H1 (cell line): ENCODE data around the gene DPP10. TPM values are rescaled to one million over a fixed set of nuclear protein-coding genes. Genes with fewer than 3 reads are reported as not detected.

Experiments
- CTCF ChIA-PET: fragments of 300-600 bp; sonication (Branson Sonifier 250); formaldehyde crosslinking; loops from one replicate; lab custom pipeline; 2021; ENCODE audit not compliant: partially characterized antibody; lab: Charles Lee
- POLR2A ChIA-PET: fragments of 300-600 bp; sonication (Branson Sonifier 250); formaldehyde crosslinking; loops from one replicate; lab custom pipeline; 2021; ENCODE audit warnings: inconsistent platforms; ENCODE audit not compliant: partially characterized antibody; lab: Charles Lee
- DNase-seq, 2 experiments: peaks; one replicate each; pipeline versions ENCODE4 v3.0.0 to v3.0.0-alpha.2; 2010 to 2022; ENCODE audit warnings: low spot score in 2 of 2, low read depth in 1 of 2, mixed read lengths in 1 of 2
- FAIRE-seq: peaks from 2 replicates; lab custom pipeline; 2011; peaks lifted over from hg19 to GRCh38; lab: Jason Lieb, UNC
- H2AFZ ChIP-seq: 2 replicates; pipeline ENCODE4 v1.8.1; 2012; ENCODE audit warnings: low read length, inconsistent platforms
- H2AK5ac ChIP-seq: 2 replicates; pipeline ENCODE4 v1.6.1; 2013; ENCODE audit warnings: low read depth, low read length
- H2BK120ac ChIP-seq: replicated peaks from 2 replicates; pipeline ENCODE3; 2013; ENCODE audit warnings: low read depth, low read length, inconsistent platforms
- H2BK12ac ChIP-seq: 2 replicates; pipeline ENCODE4 v1.6.1; 2013; ENCODE audit warnings: low read depth, low read length
- H2BK15ac ChIP-seq: 2 replicates; pipeline ENCODE4 v1.6.1; 2013; ENCODE audit warnings: low read length
- H2BK20ac ChIP-seq: 2 replicates; pipeline ENCODE4 v1.6.1; 2013; ENCODE audit warnings: low read length
- H2BK5ac ChIP-seq: 2 replicates; pipeline ENCODE4 v1.6.1; 2013; ENCODE audit warnings: low read depth, low read length
- H3K14ac ChIP-seq: 2 replicates; pipeline ENCODE4 v1.6.1; 2013; ENCODE audit warnings: inconsistent platforms; ENCODE audit not compliant: insufficient read length
- H3K18ac ChIP-seq: 2 replicates; pipeline ENCODE4 v1.6.1; 2013; ENCODE audit warnings: low read length; ENCODE audit errors: extremely low read depth
- H3K23ac ChIP-seq: 2 replicates; pipeline ENCODE4 v1.6.1; 2013; ENCODE audit warnings: inconsistent platforms; ENCODE audit not compliant: insufficient read length
- H3K23me2 ChIP-seq: 2 replicates; pipeline ENCODE4 v1.6.1; 2013; ENCODE audit warnings: low read depth, low read length
- H3K27ac ChIP-seq: 2 replicates; pipeline ENCODE4 v1.6.1; 2011; ENCODE audit warnings: low read depth, low read length, inconsistent platforms
- H3K27me3 ChIP-seq, 4 experiments: replicated peaks in 1 of 4; 1 replicate in 1 of 4; 2 replicates in 3 of 4; pipeline versions ENCODE4 v1.6.1 to v1.8.1; 2011 to 2013; ENCODE audit warnings: low read length in 3 of 4, mild to moderate bottlenecking in 3 of 4, inconsistent platforms in 2 of 4, mixed read lengths in 2 of 4, moderate library complexity in 1 of 4; ENCODE audit not compliant: control insufficient read depth in 3 of 4, insufficient read depth in 3 of 4; ENCODE audit errors: extremely low read depth in 1 of 4
- H3K36me3 ChIP-seq, 4 experiments: 2 replicates each; pipeline versions ENCODE4 v1.6.1 to v1.8.1; 2011 to 2013; ENCODE audit warnings: mild to moderate bottlenecking in 4 of 4, low read length in 3 of 4, moderate library complexity in 2 of 4, control low read depth in 1 of 4, inconsistent platforms in 1 of 4; ENCODE audit not compliant: insufficient read depth in 4 of 4, control insufficient read depth in 2 of 4
- H3K4ac ChIP-seq: replicated peaks from 2 replicates; pipeline ENCODE3; 2013; ENCODE audit warnings: low read length, low read depth, mixed read lengths, inconsistent platforms; ENCODE audit not compliant: insufficient read length
- H3K4me1 ChIP-seq, 4 experiments: replicated peaks in 1 of 4; 1 replicate in 1 of 4; 2 replicates in 3 of 4; pipeline versions ENCODE4 v1.6.1 to v1.8.1; 2011 to 2013; ENCODE audit warnings: low read length in 3 of 4, inconsistent platforms in 2 of 4, mixed read lengths in 1 of 4; ENCODE audit not compliant: insufficient read depth in 4 of 4, control insufficient read depth in 3 of 4
- H3K4me2 ChIP-seq, 2 experiments: 2 replicates each; pipeline versions ENCODE4 v1.6.1 to v1.8.1; 2011 to 2013; ENCODE audit warnings: low read depth in 2 of 2, low read length in 2 of 2, control low read depth in 1 of 2, inconsistent platforms in 1 of 2, mild to moderate bottlenecking in 1 of 2; ENCODE audit not compliant: insufficient read depth in 1 of 2
- H3K4me3 ChIP-seq, 4 experiments: fragments of 200-600, 300-600 bp in 1 of 4; sonication (generic), shearing (Covaris generic), sonication (Bioruptor Twin) in 1 of 4; 2 replicates each; pipeline versions ENCODE4 v1.5.1 to v1.8.1; 2011 to 2016; ENCODE audit warnings: low read length in 4 of 4, low read depth in 3 of 4, control low read depth in 2 of 4, inconsistent platforms in 2 of 4, mild to moderate bottlenecking in 2 of 4, mixed read lengths in 1 of 4, moderate library complexity in 1 of 4; ENCODE audit not compliant: insufficient read depth in 2 of 4; ENCODE audit errors: extremely low read depth in 1 of 4
- H3K56ac ChIP-seq: replicated peaks from 2 replicates; pipeline ENCODE3; 2013; ENCODE audit warnings: low read depth, mild to moderate bottlenecking, mixed read lengths, low read length, inconsistent platforms; ENCODE audit not compliant: insufficient read length
- H3K79me1 ChIP-seq: 2 replicates; pipeline ENCODE4 v1.6.1; 2013; ENCODE audit warnings: low read depth, low read length, control low read depth
- H3K79me2 ChIP-seq, 2 experiments: 2 replicates each; pipeline versions ENCODE4 v1.6.1 to v1.8.1; 2012 to 2013; ENCODE audit warnings: low read length in 2 of 2, mild to moderate bottlenecking in 2 of 2, inconsistent platforms in 1 of 2; ENCODE audit not compliant: insufficient read depth in 2 of 2, control insufficient read depth in 1 of 2
- H3K9ac ChIP-seq, 4 experiments: replicated peaks in 1 of 4; 1 replicate in 1 of 4; 2 replicates in 3 of 4; pipeline versions ENCODE4 v1.6.1 to v1.8.1; 2011 to 2013; ENCODE audit warnings: low read depth in 3 of 4, low read length in 3 of 4, control low read depth in 2 of 4, mild to moderate bottlenecking in 2 of 4, moderate library complexity in 2 of 4, inconsistent platforms in 1 of 4; ENCODE audit errors: extremely low read depth in 1 of 4
- H3K9me3 ChIP-seq, 2 experiments: 2 replicates each; pipeline versions ENCODE4 v1.6.1 to v1.8.1; 2012 to 2013; ENCODE audit warnings: mild to moderate bottlenecking in 2 of 2, moderate library complexity in 2 of 2, control low read depth in 1 of 2, inconsistent platforms in 1 of 2, low read depth in 1 of 2, low read length in 1 of 2, mixed read lengths in 1 of 2; ENCODE audit not compliant: insufficient read depth in 2 of 2
- H4K20me1 ChIP-seq, 2 experiments: replicated peaks in 1 of 2; 2 replicates each; pipeline versions ENCODE3 to v1.8.1; 2011 to 2013; ENCODE audit warnings: inconsistent platforms in 2 of 2, low read length in 2 of 2, mild to moderate bottlenecking in 1 of 2; ENCODE audit not compliant: insufficient read depth in 2 of 2, control insufficient read depth in 1 of 2
- H4K5ac ChIP-seq: 2 replicates; pipeline ENCODE4 v1.6.1; 2013; ENCODE audit warnings: low read length, low read depth, mixed read lengths, inconsistent platforms; ENCODE audit not compliant: insufficient read length
- H4K8ac ChIP-seq: 2 replicates; pipeline ENCODE4 v1.8.0; 2013; ENCODE audit warnings: mild to moderate bottlenecking, moderate library complexity, low read length, inconsistent platforms; ENCODE audit not compliant: insufficient read depth; ENCODE audit errors: extremely low read depth
- H4K91ac ChIP-seq: replicated peaks from 2 replicates; pipeline ENCODE3; 2013; ENCODE audit warnings: low read length, mixed read lengths, inconsistent platforms; ENCODE audit not compliant: insufficient read length
- BCL11A ChIP-seq, 2 experiments: IDR thresholded peaks; one replicate each; pipeline ENCODE4 v1.6.1; 2011; ENCODE audit warnings: low read depth in 2 of 2, low read length in 2 of 2, mild to moderate bottlenecking in 2 of 2
- CEBPB ChIP-seq: IDR thresholded peaks from 2 replicates; pipeline ENCODE4 v1.6.1; 2012; ENCODE audit warnings: low read depth, low read length
- CHD1 ChIP-seq: IDR thresholded peaks from 2 replicates; pipeline ENCODE4 v1.6.1; 2012; ENCODE audit warnings: low read depth, low read length, improper control_type of control experiment
- EGR1 ChIP-seq: IDR thresholded peaks from 2 replicates; pipeline ENCODE4 v1.6.1; 2011; ENCODE audit warnings: low read depth, low read length, borderline replicate concordance
- KDM4A ChIP-seq: IDR thresholded peaks from one replicate; pipeline ENCODE4 v1.7.1; 2012; ENCODE audit warnings: low read depth, mild to moderate bottlenecking, moderate library complexity, low read length, inconsistent platforms; ENCODE audit not compliant: severe bottlenecking
- KDM5A ChIP-seq: fragments of 200-600 bp; IDR thresholded peaks from 2 replicates; pipeline ENCODE4 v1.7.1; 2012; ENCODE audit warnings: mild to moderate bottlenecking, low read length, inconsistent platforms, mixed read lengths
- NANOG ChIP-seq: IDR thresholded peaks from 2 replicates; pipeline ENCODE4 v1.6.1; 2011; ENCODE audit warnings: low read length, low read depth, mild to moderate bottlenecking, inconsistent platforms; ENCODE audit not compliant: insufficient read depth, poor library complexity, severe bottlenecking
- NRF1 ChIP-seq: IDR thresholded peaks from 2 replicates; pipeline ENCODE4 v1.6.1; 2011; ENCODE audit warnings: mild to moderate bottlenecking, low read depth, low read length, improper control_type of control experiment
- POLR2A ChIP-seq, 2 experiments: IDR thresholded peaks; 1 replicate in 1 of 2; 2 replicates in 1 of 2; pipeline ENCODE4 v1.6.1; 2011; ENCODE audit warnings: low read depth in 2 of 2, low read length in 2 of 2, mild to moderate bottlenecking in 2 of 2; ENCODE audit errors: control extremely low read depth in 1 of 2
- RAD21 ChIP-seq, 2 experiments: IDR thresholded peaks in 1 of 2; conservative IDR thresholded peaks in 1 of 2; 2 replicates each; pipeline ENCODE4 v1.6.1; 2011; ENCODE audit warnings: low read depth in 2 of 2, low read length in 2 of 2, improper control_type of control experiment in 1 of 2, inconsistent platforms in 1 of 2, mild to moderate bottlenecking in 1 of 2, moderate library complexity in 1 of 2
- SAP30 ChIP-seq: fragments of 300-600 bp; sonication (generic); IDR thresholded peaks from 2 replicates; pipeline ENCODE4 v1.7.1; 2012; ENCODE audit warnings: low read length, moderate library complexity, mild to moderate bottlenecking, inconsistent platforms; ENCODE audit not compliant: insufficient read depth, insufficient replicate concordance
- SIRT6 ChIP-seq: IDR thresholded peaks from one replicate; pipeline ENCODE4 v1.7.1; 2012; ENCODE audit warnings: low read length, inconsistent platforms
- SP2 ChIP-seq: IDR thresholded peaks from 2 replicates; pipeline ENCODE4 v1.6.1; 2012; ENCODE audit warnings: mild to moderate bottlenecking, low read length, inconsistent platforms
- YY1 ChIP-seq: IDR thresholded peaks from 2 replicates; pipeline ENCODE4 v1.6.1; 2011; ENCODE audit warnings: low read depth, mild to moderate bottlenecking, low read length
- WGBS, 2 experiments: shearing (Covaris generic) in 1 of 2; methylation state at CpG; one replicate each; pipeline versions ENCODE4 v1.1.6 to v1.1.7; 2013 to 2015; ENCODE audit warnings: low lambda C conversion rate in 2 of 2, mixed read lengths in 2 of 2, inconsistent platforms in 1 of 2, low coverage in 1 of 2, missing lambda C conversion rate in 1 of 2; ENCODE audit not compliant: insufficient replicate concordance in 2 of 2, insufficient coverage in 1 of 2, insufficient read length in 1 of 2; ENCODE audit errors: extremely low coverage in 1 of 2, missing lambda C conversion rate in 1 of 2; 5-methylcytosine and 5-hydroxymethylcytosine counted together
- polyA plus RNA-seq, 7 experiments: library from polyadenylated mRNA; depleted of rRNA in 3 of 7; stranded (reverse) in 5 of 7; unstranded in 2 of 7; fragments of >200 nt in 5 of 7; fragments of 200-250 nt in 2 of 7; gene quantifications; 1 replicate in 5 of 7; 2 replicates in 1 of 7; 4 replicates in 1 of 7; pipeline versions ENCODE4 v1.2.1 to v1.2.3, GENCODE V29; 2011 to 2013; ENCODE audit warnings: missing spikeins in 2 of 7, mixed read lengths in 2 of 7
- total RNA-seq: library from RNA; stranded (reverse); fragmentation: NEBNext Ultra II Directional; extraction: Animal tissue kit (Norgen Biotek cat#: 25700); gene quantifications from 2 replicates; pipeline ENCODE4 v1.2.1, GENCODE V29; 2021

Gene DPP10
- total and polyA plus RNA-seq, 2 of the 8 experiments (the other 6 are each of a cell fraction or from before 2014, with no cell fraction given): 3.3 to 7.2 TPM

- Histone ChIP-seq H3K4ac (no peak overlapping the region), H3K27me3 (no peaks in the 10 kb centered on the region), H2AFZ (no peak overlapping the region), H3K9ac (no peak overlapping the region), H3K23me2 (no peaks in the 10 kb centered on the region), H3K79me1 (no peaks in the 10 kb centered on the region), H4K20me1 (no peaks in the 10 kb centered on the region), H3K23ac (no peak overlapping the region), H2BK5ac (no peak overlapping the region), H2BK20ac (no peak overlapping the region), H3K56ac (no peak overlapping the region), H3K4me3 (no peak overlapping the region), H2AK5ac (no peak overlapping the region), H3K79me2 (no peaks in the 10 kb centered on the region), H3K18ac (no peak overlapping the region), H2BK15ac (no peak overlapping the region), H3K4me2 (no peak overlapping the region), H4K5ac (no peak overlapping the region), H3K27ac (no peak overlapping the region), H3K4me1 (no peaks in the 10 kb centered on the region), H4K91ac (no peak overlapping the region), H2BK120ac (no peak overlapping the region), H2BK12ac (no peak overlapping the region), H3K9me3 (no peaks in the 10 kb centered on the region), H4K8ac (no peak overlapping the region), H3K36me3 (no peaks in the 10 kb centered on the region), H3K14ac (no peak overlapping the region)
- WGBS, 2 experiments: 71% methylated on average over 1 of the region's 1 CpG; no CpG with 5 or more reads in 1 of the 2 experiments
- CTCF ChIA-PET: no interaction called here
- FAIRE-seq: no peak
- DNase-seq: no peak
- POLR2A ChIA-PET: no interaction called here
- TF ChIP-seq POLR2A (IDR thresholded peaks at IDR 0.05; ENCODE audit: control extremely low read depth in 1 of 2, low read depth in 2 of 2, low read length in 2 of 2) (no peak), SIRT6 (no peak), RAD21 (IDR thresholded peaks at IDR 0.05 in 1 of 2, conservative IDR thresholded peaks at IDR 0.05 in 1 of 2; ENCODE audit: low read depth in 2 of 2, low read length in 2 of 2) (no peak), NANOG (no peak), KDM5A (no peak), NRF1 (no peak), EGR1 (no peak), KDM4A (no peak), YY1 (no peak), BCL11A (IDR thresholded peaks at IDR 0.05; ENCODE audit: low read depth in 2 of 2, low read length in 2 of 2) (no peak), CHD1 (no peak), CEBPB (no peak), SAP30 (no peak), SP2 (no peak)
Measured at GRCh38 chr2:114537777-114538176, 95.3 kb downstream of the DPP10 start.
